Keratinocyte (primary cell): ENCODE data around the gene UBE4B. TPM values are rescaled to one million over a fixed set of nuclear protein-coding genes. Genes with fewer than 3 reads are reported as not detected.

Experiments used
- DNase-seq: peaks from one replicate; pipeline ENCODE4 v3.0.0-alpha.2; 2011; ENCODE audit warnings: low read depth, missing footprints, low spot score
- FAIRE-seq: peaks from 2 replicates; lab custom pipeline; 2011; peaks lifted over from hg19 to GRCh38; lab: Jason Lieb, UNC
- H2AFZ ChIP-seq: 2 replicates; pipeline ENCODE4 v1.6.0; 2012; ENCODE audit warnings: low read length, control low read depth, inconsistent platforms; ENCODE audit not compliant: control insufficient read depth
- H3K27ac ChIP-seq: 2 replicates; pipeline ENCODE4 v1.5.1; 2011; ENCODE audit warnings: low read length; ENCODE audit not compliant: control insufficient read depth, insufficient read depth
- H3K27me3 ChIP-seq: 3 replicates; pipeline ENCODE4 v1.6.0; 2011; ENCODE audit warnings: low read length; ENCODE audit not compliant: control insufficient read depth, insufficient read depth; ENCODE audit errors: extremely low read depth
- H3K36me3 ChIP-seq, 2 experiments: 2 replicates in 1 of 2; 3 replicates in 1 of 2; pipeline ENCODE4 v1.5.1; 2011; ENCODE audit warnings: low read length in 2 of 2, mild to moderate bottlenecking in 1 of 2; ENCODE audit not compliant: control insufficient read depth in 2 of 2, insufficient read depth in 2 of 2; ENCODE audit errors: extremely low read depth in 1 of 2
- H3K4me1 ChIP-seq: 3 replicates; pipeline ENCODE4 v1.5.1; 2011; ENCODE audit warnings: low read length; ENCODE audit not compliant: control insufficient read depth, insufficient read depth; ENCODE audit errors: extremely low read depth
- H3K4me2 ChIP-seq: 3 replicates; pipeline ENCODE4 v1.6.0; 2011; ENCODE audit warnings: low read depth, low read length; ENCODE audit not compliant: control insufficient read depth, insufficient read depth; ENCODE audit errors: extremely low read depth
- H3K4me3 ChIP-seq, 3 experiments: fragments of 200-600 bp in 1 of 3; sonication (generic) in 1 of 3; 2 replicates in 2 of 3; 3 replicates in 1 of 3; pipeline ENCODE4 v1.5.1; 2011 to 2016; ENCODE audit warnings: low read length in 3 of 3, mild to moderate bottlenecking in 3 of 3, control low read depth in 2 of 3, inconsistent platforms in 1 of 3, low read depth in 1 of 3, mixed read lengths in 1 of 3, mixed run types in 1 of 3, moderate library complexity in 1 of 3; ENCODE audit not compliant: control insufficient read depth in 2 of 3, insufficient read depth in 2 of 3; ENCODE audit errors: extremely low read depth in 1 of 3
- H3K79me2 ChIP-seq: 2 replicates; pipeline ENCODE4 v1.6.0; 2012; ENCODE audit warnings: low read length; ENCODE audit not compliant: control insufficient read depth, insufficient read depth
- H3K9ac ChIP-seq: 3 replicates; pipeline ENCODE4 v1.6.0; 2011; ENCODE audit warnings: low read length; ENCODE audit not compliant: control insufficient read depth, insufficient read depth; ENCODE audit errors: extremely low read depth
- H3K9me1 ChIP-seq: 3 replicates; pipeline ENCODE4 v1.6.0; 2011; ENCODE audit warnings: low read length; ENCODE audit not compliant: control insufficient read depth, insufficient read depth; ENCODE audit errors: extremely low read depth
- H3K9me3 ChIP-seq: 2 replicates; pipeline ENCODE4 v1.5.1; 2012; ENCODE audit warnings: low read depth, low read length; ENCODE audit not compliant: control insufficient read depth
- H4K20me1 ChIP-seq: 3 replicates; pipeline ENCODE4 v1.6.0; 2011; ENCODE audit warnings: low read length; ENCODE audit not compliant: control insufficient read depth, insufficient read depth; ENCODE audit errors: extremely low read depth
- CTCF ChIP-seq, 3 experiments: IDR thresholded peaks in 1 of 3; conservative IDR thresholded peaks in 1 of 3; optimal IDR thresholded peaks in 1 of 3; 2 replicates in 2 of 3; 3 replicates in 1 of 3; pipeline versions ENCODE3 to v1.5.1; 2011; ENCODE audit warnings: low read length in 3 of 3, mild to moderate bottlenecking in 3 of 3, moderate library complexity in 2 of 3, control low read depth in 1 of 3, inconsistent platforms in 1 of 3; ENCODE audit not compliant: insufficient read depth in 2 of 3; ENCODE audit errors: extremely low read depth in 1 of 3
- EZH2 ChIP-seq: IDR thresholded peaks from one replicate; pipeline ENCODE4 v1.6.1; 2012; ENCODE audit warnings: inconsistent platforms, mild to moderate bottlenecking, low read length, moderate library complexity
- dilution Hi-C: fragments of 300-500 bp; cut with MboI; formaldehyde crosslinking; loops from one replicate; pipeline ENCODE4 v1.7.0; 2020; ENCODE audit warnings: low sequenced_read_pairs; ENCODE audit not compliant: extremely low pct_ligation_motif_present
- polyA plus RNA-seq, 5 experiments: library from polyadenylated mRNA; depleted of rRNA in 3 of 5; stranded (reverse) in 3 of 5; stranded (forward) in 1 of 5; unstranded in 1 of 5; fragments of >200 nt; gene quantifications; 1 replicate in 1 of 5; 2 replicates in 3 of 5; 3 replicates in 1 of 5; pipeline versions ENCODE4 v1.2.1 to v1.2.3, GENCODE V29; 2011 to 2012; ENCODE audit warnings: missing spikeins in 2 of 5, low read depth in 1 of 5, low replicate concordance in 1 of 5

Gene UBE4B
- polyA plus RNA-seq, 1 donor (not counting 4 experiments of a cell fraction or from before 2014, with no cell fraction given), result 14.3 TPM

- DNase-seq (no peak), FAIRE-seq (no peak)
- dilution Hi-C loops, result no loop called here
- TF ChIP-seq CTCF (optimal IDR thresholded peaks at IDR 0.05 in 1 of 3, IDR thresholded peaks at IDR 0.05 in 1 of 3, conservative IDR thresholded peaks at IDR 0.05 in 1 of 3; ENCODE audit: extremely low read depth in 1 of 3, insufficient read depth in 2 of 3, low read length in 3 of 3) (no peak), EZH2 (no peak)
- Histone ChIP-seq H3K4me2 (no peak overlapping the region), H3K36me3 (peaks cover 0 to 9% of the 10 kb centered on the region in 2 experiments), H3K4me3 (no peak overlapping the region), H3K9me1 (no peaks in the 10 kb centered on the region), H3K27ac (no peak overlapping the region), H3K27me3 (no peaks in the 10 kb centered on the region), H4K20me1 (no peaks in the 10 kb centered on the region), H3K9me3 (no peaks in the 10 kb centered on the region), H2AFZ (no peak overlapping the region), H3K4me1 (no peaks in the 10 kb centered on the region), H3K9ac (no peak overlapping the region), H3K79me2 (no peaks in the 10 kb centered on the region)
Observed at GRCh38 chr1:10155087-10155712, 122.4 kb downstream of the UBE4B start.

GRCh38 chr1:10160173-10160572 lies 127.4 kb downstream of the UBE4B start:
- DNase-seq (no peak), FAIRE-seq (no peak)
- H3K9ac ChIP-seq, result no peak overlapping the region
- dilution Hi-C loops, result no loop called here
- H3K36me3 ChIP-seq, result peaks cover 4 to 18% of the 10 kb centered on the region in 2 experiments
- H3K4me1 ChIP-seq, result no peaks in the 10 kb centered on the region
- H3K4me3 ChIP-seq, result no peak overlapping the region
- TF ChIP-seq EZH2 (no peak), CTCF (optimal IDR thresholded peaks at IDR 0.05 in 1 of 3, IDR thresholded peaks at IDR 0.05 in 1 of 3, conservative IDR thresholded peaks at IDR 0.05 in 1 of 3; ENCODE audit: extremely low read depth in 1 of 3, insufficient read depth in 2 of 3, low read length in 3 of 3) (no peak)
- H2AFZ ChIP-seq, result no peak overlapping the region
- H3K27ac ChIP-seq, result no peak overlapping the region
- H3K9me3 ChIP-seq, result no peaks in the 10 kb centered on the region
- no peaks in the 10 kb centered on the region for H3K79me2 ChIP-seq
- H4K20me1 ChIP-seq, result no peaks in the 10 kb centered on the region
- H3K9me1 ChIP-seq, result no peaks in the 10 kb centered on the region
- H3K4me2 ChIP-seq, result no peak overlapping the region
- H3K27me3 ChIP-seq, result no peaks in the 10 kb centered on the region
